GM12873 (cell line): ENCODE data around the gene FAM47E.

ENCODE experiments used
- CTCF ChIP-seq: IDR thresholded peaks from 2 replicates; pipeline ENCODE4 v1.5.1; 2012; ENCODE audit warnings: low read depth, mild to moderate bottlenecking, moderate library complexity, low read length, control low read depth; ENCODE audit not compliant: insufficient read depth; ENCODE audit errors: missing control alignments

FAM47E gene

GRCh38 chr4:76256968-76257367 is 5.4 kb downstream of the FAM47E start:
- no peak for TF ChIP-seq CTCF

- TF ChIP-seq CTCF, result no peak
Observed at GRCh38 chr4:76257824-76258223, 6.3 kb downstream of the FAM47E start.

- TF ChIP-seq CTCF, result no peak
Observed at GRCh38 chr4:76260571-76260970, 9.1 kb downstream of the FAM47E start.

GRCh38 chr4:76265631-76266218 is 14.2 kb downstream of the FAM47E start:
- TF ChIP-seq CTCF, result no peak

GRCh38 chr4:76266627-76267026 is 15.1 kb downstream of the FAM47E start:
- no peak for TF ChIP-seq CTCF

GRCh38 chr4:76267811-76268210 is 16.3 kb downstream of the FAM47E start:
- TF ChIP-seq CTCF, result no peak

GRCh38 chr4:76270244-76271175 is 19.0 kb downstream of the FAM47E start:
- no peak for TF ChIP-seq CTCF
